Left lung (tissue), 10 donors: Measurements from ENCODE around the gene DLG2. TPM values are rescaled to one million over a fixed set of nuclear protein-coding genes. Genes with fewer than 3 reads are reported as not detected.
"Not testable (repeated sequence)": the region's sequence is repeated elsewhere in the genome, so short reads cannot be mapped to it uniquely, and the experiment has no call there.

Source experiments
- ATAC-seq: fragments of 200-7000 bp; cut with Tn5 transposase; one replicate; pipeline ENCODE4 v1.9.1; 2020; ENCODE audit warnings: moderate library complexity
- DNase-seq, 4 donors: peaks; one replicate each; pipeline ENCODE4 v3.0.0-alpha.2; 2013 to 2020
- H3K27ac ChIP-seq, 2 donors: fragments of 200-600 bp; sonication (generic) in 1 of 2; one replicate each; pipeline versions ENCODE4 v1.5.0 to v1.8.0; 2020 to 2021
- H3K27me3 ChIP-seq, 2 donors: fragments of 200-600 bp; sonication (generic) in 1 of 2; one replicate each; pipeline versions ENCODE4 v1.5.0 to v1.8.0; 2020 to 2021
- H3K36me3 ChIP-seq, 2 donors: fragments of 200-600 bp; sonication (generic) in 1 of 2; one replicate each; pipeline versions ENCODE4 v1.5.0 to v1.8.0; 2020 to 2021
- H3K4me1 ChIP-seq, 2 donors: fragments of 200-600 bp; one replicate each; pipeline ENCODE4 v1.8.0; 2021
- H3K4me3 ChIP-seq, 2 donors: fragments of 200-600 bp; sonication (generic) in 1 of 2; one replicate each; pipeline versions ENCODE4 v1.5.0 to v1.8.0; 2020 to 2021; ENCODE audit warnings: mild to moderate bottlenecking in 1 of 2
- H3K9me3 ChIP-seq, 2 donors: fragments of 200-600 bp; sonication (generic) in 1 of 2; one replicate each; pipeline versions ENCODE4 v1.5.0 to v1.8.0; 2020 to 2021
- CTCF ChIP-seq, 2 donors: fragments of 200-600 bp; sonication (generic) in 1 of 2; IDR thresholded peaks; one replicate each; pipeline versions ENCODE4 v1.5.0 to v1.8.0; 2021; ENCODE audit warnings: antibody characterized with exemption in 2 of 2
- intact Hi-C, 2 donors: fragments of 100-400 bp; cut with DNase I; formaldehyde crosslinking; loops; one replicate each; pipeline versions ENCODE4 v1.11.2 to v1.14.2; 2022
- polyA plus RNA-seq, 6 donors: library from polyadenylated mRNA; unstranded; fragments of 120-200 nt; gene quantifications; one replicate each; pipeline ENCODE4 v1.2.1, GENCODE V29; 2013; ENCODE audit not compliant: insufficient read length in 6 of 6
- total RNA-seq, 2 donors: library from RNA; stranded (reverse); fragmentation: NEBNext Ultra II Directional; extraction: Animal tissue kit (Norgen Biotek cat#: 25700); gene quantifications; one replicate each; pipeline ENCODE4 v1.2.1, GENCODE V29; 2021
- donor health status: DM: no; HTN: yes; CAD: no.
- donor health status: DM: no; HTN: no; CAD: no.

DLG2 gene
- total and polyA plus RNA-seq, 8 donors, result 4.5 to 15.0 (median 8.6) TPM

- peaks cover 0 to 4% of the 10 kb centered on the region in 2 donors for H3K9me3 ChIP-seq
- TF ChIP-seq CTCF (IDR thresholded peaks at IDR 0.05), result no peak
- no peaks in the 10 kb centered on the region for H3K36me3 ChIP-seq
- no peaks in the 10 kb centered on the region for H3K27me3 ChIP-seq
- H3K4me1 ChIP-seq, result no peaks in the 10 kb centered on the region
- no peak for ATAC-seq
- no peak for DNase-seq
- no peak overlapping the region for H3K27ac ChIP-seq
- intact Hi-C loops, result no loop called here
- H3K4me3 ChIP-seq, result no peak overlapping the region
These were observed 271.2 kb downstream of the DLG2 start for GRCh38 chr11:85355921-85356320.

GRCh38 chr11:85349539-85349938, 277.6 kb downstream of the DLG2 start:
- H3K36me3 ChIP-seq, H3K27ac ChIP-seq, H3K4me3 ChIP-seq, intact Hi-C loops, H3K4me1 ChIP-seq, H3K27me3 ChIP-seq, DNase-seq, ATAC-seq: not testable (repeated sequence)
- peaks cover 0 to 18% of the 10 kb centered on the region in 2 donors for H3K9me3 ChIP-seq

- TF ChIP-seq CTCF (IDR thresholded peaks at IDR 0.05), result no peak
- Histone ChIP-seq H3K36me3 (no peaks in the 10 kb centered on the region), H3K4me1 (no peaks in the 10 kb centered on the region), H3K27ac (no peak overlapping the region), H3K4me3 (no peak overlapping the region), H3K9me3 (peaks cover 0 to 18% of the 10 kb centered on the region in 2 donors), H3K27me3 (no peaks in the 10 kb centered on the region)
- intact Hi-C loops, result no loop called here
- no peak for ATAC-seq
- no peak for DNase-seq
These were observed 278.2 kb downstream of the DLG2 start for GRCh38 chr11:85348945-85349344.

GRCh38 chr11:85347291-85347690, 279.9 kb downstream of the DLG2 start:
- Histone ChIP-seq H3K9me3 (peaks cover 0 to 20% of the 10 kb centered on the region in 2 donors), H3K27me3 (no peaks in the 10 kb centered on the region), H3K36me3 (no peaks in the 10 kb centered on the region), H3K4me1 (no peaks in the 10 kb centered on the region), H3K4me3 (no peak overlapping the region), H3K27ac (no peak overlapping the region)
- DNase-seq (no peak), ATAC-seq (no peak)
- intact Hi-C loops, result no loop called here
- TF ChIP-seq CTCF (IDR thresholded peaks at IDR 0.05), result no peak

GRCh38 chr11:85346484-85346883, 280.7 kb downstream of the DLG2 start:
- intact Hi-C loops, result no loop called here
- TF ChIP-seq CTCF (IDR thresholded peaks at IDR 0.05), result no peak

GRCh38 chr11:85340846-85341245, 286.3 kb downstream of the DLG2 start:
- DNase-seq, H3K4me1 ChIP-seq, H3K4me3 ChIP-seq, intact Hi-C loops, H3K36me3 ChIP-seq, H3K27ac ChIP-seq, ATAC-seq, H3K27me3 ChIP-seq: not testable (repeated sequence)
- H3K9me3 ChIP-seq, result peaks cover 0 to 32% of the 10 kb centered on the region in 2 donors

More at GRCh38 chr11:85346484-85346883, 280.7 kb downstream of the DLG2 start:
- no peak for DNase-seq
- Histone ChIP-seq H3K9me3 (peaks cover 0 to 22% of the 10 kb centered on the region in 2 donors), H3K36me3 (no peaks in the 10 kb centered on the region), H3K27ac (no peak overlapping the region), H3K27me3 (no peaks in the 10 kb centered on the region), H3K4me1 (no peaks in the 10 kb centered on the region), H3K4me3 (no peak overlapping the region)
- ATAC-seq, result no peak
